Measurements from ENCODE around the gene VTI1A. TPM values are rescaled to one million over a fixed set of nuclear protein-coding genes. Genes with fewer than 3 reads are reported as not detected.

VTI1A gene
- total and polyA plus RNA-seq, 7 experiments from 2014 or later, result 21.7 to 56.8 (median 40.8) TPM

- H3K27me3 ChIP-seq (ENCODE audit: control insufficient read depth in 2 of 2, insufficient read depth in 2 of 2, low read length in 2 of 2), result no peaks in the 10 kb centered on the region
- no peak overlapping the region for H3K4me3 Mint-ChIP-seq
- H3K9me3 Mint-ChIP-seq, result peaks cover 0 to 14% (median 3%) of the 10 kb centered on the region in 11 donors
- CTCF ChIA-PET, result no interaction called here
- no peak overlapping the region for H3K4me3 ChIP-seq (ENCODE audit: low read length)
- no peaks in the 10 kb centered on the region for H3K27me3 Mint-ChIP-seq
- H3K36me3 Mint-ChIP-seq, result peaks cover 0 to 52% (median 32%) of the 10 kb centered on the region in 5 donors
- DNase-seq (no peak), ATAC-seq (no peak)
- H3K27ac Mint-ChIP-seq, result no peak overlapping the region
- no peaks in the 10 kb centered on the region for H3K36me3 ChIP-seq (ENCODE audit: control insufficient read depth in 2 of 3, insufficient read depth in 3 of 3, low read length in 3 of 3)
- no peaks in the 10 kb centered on the region for H3K4me1 Mint-ChIP-seq
- H3K9me3 ChIP-seq (ENCODE audit: control insufficient read depth in 2 of 3, low read length in 3 of 3), result no peaks in the 10 kb centered on the region
- intact Hi-C loops (cut with micrococcal nuclease), result no loop called here
- H3K27ac ChIP-seq (ENCODE audit: low read depth, low read length), result no peak overlapping the region
- no peaks in the 10 kb centered on the region for H3K4me1 ChIP-seq (ENCODE audit: control insufficient read depth in 2 of 2, insufficient read depth in 2 of 2, low read length in 2 of 2)
- POLR2A ChIA-PET, result no interaction called here
Measured at GRCh38 chr10:112782200-112782907, 335.3 kb downstream of the VTI1A start.

GRCh38 chr10:112783351-112784021 is 336.5 kb downstream of the VTI1A start:
- no peak for DNase-seq
- H3K27me3 Mint-ChIP-seq, result no peaks in the 10 kb centered on the region
- no peak overlapping the region for H3K4me3 Mint-ChIP-seq
- no peak overlapping the region for H3K4me3 ChIP-seq (ENCODE audit: low read length)
- POLR2A ChIA-PET, result no interaction called here
- peaks cover 0 to 57% (median 34%) of the 10 kb centered on the region in 5 donors for H3K36me3 Mint-ChIP-seq
- ATAC-seq, result no peak
- CTCF ChIA-PET, result no interaction called here
- H3K27me3 ChIP-seq (ENCODE audit: control insufficient read depth in 2 of 2, insufficient read depth in 2 of 2, low read length in 2 of 2), result no peaks in the 10 kb centered on the region
- no peak overlapping the region for H3K27ac ChIP-seq (ENCODE audit: low read depth, low read length)
- no peak overlapping the region for H3K27ac Mint-ChIP-seq
- H3K36me3 ChIP-seq (ENCODE audit: control insufficient read depth in 2 of 3, insufficient read depth in 3 of 3, low read length in 3 of 3), result no peaks in the 10 kb centered on the region
- intact Hi-C loops (cut with micrococcal nuclease), result no loop called here
- H3K9me3 Mint-ChIP-seq, result peaks cover 0 to 20% (median 5%) of the 10 kb centered on the region in 11 donors
- H3K9me3 ChIP-seq (ENCODE audit: control insufficient read depth in 2 of 3, low read length in 3 of 3), result no peaks in the 10 kb centered on the region
- H3K4me1 ChIP-seq (ENCODE audit: control insufficient read depth in 2 of 2, insufficient read depth in 2 of 2, low read length in 2 of 2), result no peaks in the 10 kb centered on the region
- no peaks in the 10 kb centered on the region for H3K4me1 Mint-ChIP-seq

- peaks cover 0 to 55% (median 37%) of the 10 kb centered on the region in 5 donors for H3K36me3 Mint-ChIP-seq
- intact Hi-C loops (cut with micrococcal nuclease), result no loop called here
- no peak overlapping the region for H3K4me3 Mint-ChIP-seq
- no peak overlapping the region for H3K27ac Mint-ChIP-seq
- ATAC-seq (no peak), DNase-seq (no peak)
- H3K4me3 ChIP-seq (ENCODE audit: low read length), result no peak overlapping the region
- H3K4me1 Mint-ChIP-seq, result no peaks in the 10 kb centered on the region
- H3K9me3 ChIP-seq (ENCODE audit: control insufficient read depth in 2 of 3, low read length in 3 of 3), result no peaks in the 10 kb centered on the region
- no peaks in the 10 kb centered on the region for H3K27me3 Mint-ChIP-seq
- POLR2A ChIA-PET, result no interaction called here
- H3K4me1 ChIP-seq (ENCODE audit: control insufficient read depth in 2 of 2, insufficient read depth in 2 of 2, low read length in 2 of 2), result no peaks in the 10 kb centered on the region
- CTCF ChIA-PET, result no interaction called here
- H3K9me3 Mint-ChIP-seq, result peaks cover 0 to 25% (median 6%) of the 10 kb centered on the region in 11 donors
- H3K36me3 ChIP-seq (ENCODE audit: control insufficient read depth in 2 of 3, insufficient read depth in 3 of 3, low read length in 3 of 3), result no peaks in the 10 kb centered on the region
- no peaks in the 10 kb centered on the region for H3K27me3 ChIP-seq (ENCODE audit: control insufficient read depth in 2 of 2, insufficient read depth in 2 of 2, low read length in 2 of 2)
- no peak overlapping the region for H3K27ac ChIP-seq (ENCODE audit: low read depth, low read length)
Measured at GRCh38 chr10:112784022-112784461, 337.0 kb downstream of the VTI1A start.

- DNase-seq (no peak), ATAC-seq (no peak)
- no peak overlapping the region for H3K27ac Mint-ChIP-seq
- H3K4me3 ChIP-seq (ENCODE audit: low read length), result no peak overlapping the region
- H3K36me3 ChIP-seq (ENCODE audit: control insufficient read depth in 2 of 3, insufficient read depth in 3 of 3, low read length in 3 of 3), result no peaks in the 10 kb centered on the region
- H3K27me3 ChIP-seq (ENCODE audit: control insufficient read depth in 2 of 2, insufficient read depth in 2 of 2, low read length in 2 of 2), result no peaks in the 10 kb centered on the region
- no peak overlapping the region for H3K4me3 Mint-ChIP-seq
- ChIA-PET CTCF (no interaction called here), POLR2A (no interaction called here)
- H3K9me3 Mint-ChIP-seq, result peaks cover 4 to 35% (median 12%) of the 10 kb centered on the region in 11 donors
- H3K4me1 ChIP-seq (ENCODE audit: control insufficient read depth in 2 of 2, insufficient read depth in 2 of 2, low read length in 2 of 2), result no peaks in the 10 kb centered on the region
- H3K27me3 Mint-ChIP-seq, result no peaks in the 10 kb centered on the region
- peaks cover 3 to 62% (median 47%) of the 10 kb centered on the region in 5 donors for H3K36me3 Mint-ChIP-seq
- no peaks in the 10 kb centered on the region for H3K9me3 ChIP-seq (ENCODE audit: control insufficient read depth in 2 of 3, low read length in 3 of 3)
- no peaks in the 10 kb centered on the region for H3K4me1 Mint-ChIP-seq
- intact Hi-C loops (cut with micrococcal nuclease), result no loop called here
- no peak overlapping the region for H3K27ac ChIP-seq (ENCODE audit: low read depth, low read length)
Measured at GRCh38 chr10:112785089-112785488, 338.1 kb downstream of the VTI1A start.

- Mint-ChIP-seq H3K36me3 (peaks cover 3 to 50% (median 42%) of the 10 kb centered on the region in 5 donors), H3K9me3 (peaks cover 3 to 43% (median 12%) of the 10 kb centered on the region in 11 donors), H3K4me3 (no peak overlapping the region), H3K27ac (no peak overlapping the region), H3K4me1 (no peaks in the 10 kb centered on the region), H3K27me3 (no peaks in the 10 kb centered on the region)
- ChIA-PET POLR2A (no interaction called here), CTCF (no interaction called here)
- DNase-seq (no peak), ATAC-seq (no peak)
- Histone ChIP-seq H3K27me3 (ENCODE audit: control insufficient read depth in 2 of 2, insufficient read depth in 2 of 2, low read length in 2 of 2) (no peaks in the 10 kb centered on the region), H3K9me3 (ENCODE audit: control insufficient read depth in 2 of 3, low read length in 3 of 3) (no peaks in the 10 kb centered on the region), H3K27ac (ENCODE audit: low read depth, low read length) (no peak overlapping the region), H3K4me1 (ENCODE audit: control insufficient read depth in 2 of 2, insufficient read depth in 2 of 2, low read length in 2 of 2) (no peaks in the 10 kb centered on the region), H3K36me3 (ENCODE audit: control insufficient read depth in 2 of 3, insufficient read depth in 3 of 3, low read length in 3 of 3) (no peaks in the 10 kb centered on the region), H3K4me3 (ENCODE audit: low read length) (no peak overlapping the region)
- intact Hi-C loops (cut with micrococcal nuclease), result no loop called here
Measured at GRCh38 chr10:112789248-112789647, 342.2 kb downstream of the VTI1A start.

- H3K9me3 ChIP-seq (ENCODE audit: control insufficient read depth in 2 of 3, low read length in 3 of 3), result no peaks in the 10 kb centered on the region
- H3K27ac Mint-ChIP-seq, result no peak overlapping the region
- ATAC-seq (no peak), DNase-seq (no peak)
- no peak overlapping the region for H3K4me3 Mint-ChIP-seq
- H3K27ac ChIP-seq (ENCODE audit: low read depth, low read length), result no peak overlapping the region
- H3K36me3 ChIP-seq (ENCODE audit: control insufficient read depth in 2 of 3, insufficient read depth in 3 of 3, low read length in 3 of 3), result no peaks in the 10 kb centered on the region
- no peak overlapping the region for H3K4me3 ChIP-seq (ENCODE audit: low read length)
- intact Hi-C loops (cut with micrococcal nuclease), result no loop called here
- no peaks in the 10 kb centered on the region for H3K27me3 Mint-ChIP-seq
- ChIA-PET POLR2A (no interaction called here), CTCF (no interaction called here)
- no peaks in the 10 kb centered on the region for H3K27me3 ChIP-seq (ENCODE audit: control insufficient read depth in 2 of 2, insufficient read depth in 2 of 2, low read length in 2 of 2)
- no peaks in the 10 kb centered on the region for H3K4me1 Mint-ChIP-seq
- H3K9me3 Mint-ChIP-seq, result peaks cover 3 to 43% (median 12%) of the 10 kb centered on the region in 11 donors
- peaks cover 3 to 50% (median 37%) of the 10 kb centered on the region in 5 donors for H3K36me3 Mint-ChIP-seq
- H3K4me1 ChIP-seq (ENCODE audit: control insufficient read depth in 2 of 2, insufficient read depth in 2 of 2, low read length in 2 of 2), result no peaks in the 10 kb centered on the region
Measured at GRCh38 chr10:112790030-112790429, 343.0 kb downstream of the VTI1A start.

GRCh38 chr10:112790921-112791320 is 343.9 kb downstream of the VTI1A start:
- ChIA-PET CTCF (no interaction called here), POLR2A (no interaction called here)
- Mint-ChIP-seq H3K27ac (no peak overlapping the region), H3K27me3 (no peaks in the 10 kb centered on the region), H3K4me1 (no peaks in the 10 kb centered on the region), H3K9me3 (peaks cover 3 to 42% (median 12%) of the 10 kb centered on the region in 11 donors), H3K4me3 (no peak overlapping the region), H3K36me3 (peaks cover 3 to 45% (median 33%) of the 10 kb centered on the region in 5 donors)
- no peak overlapping the region for H3K27ac ChIP-seq (ENCODE audit: low read depth, low read length)
- no peaks in the 10 kb centered on the region for H3K9me3 ChIP-seq (ENCODE audit: control insufficient read depth in 2 of 3, low read length in 3 of 3)
- ATAC-seq (no peak), DNase-seq (no peak)
- no peaks in the 10 kb centered on the region for H3K36me3 ChIP-seq (ENCODE audit: control insufficient read depth in 2 of 3, insufficient read depth in 3 of 3, low read length in 3 of 3)
- H3K4me1 ChIP-seq (ENCODE audit: control insufficient read depth in 2 of 2, insufficient read depth in 2 of 2, low read length in 2 of 2), result no peaks in the 10 kb centered on the region
- no peaks in the 10 kb centered on the region for H3K27me3 ChIP-seq (ENCODE audit: control insufficient read depth in 2 of 2, insufficient read depth in 2 of 2, low read length in 2 of 2)
- no peak overlapping the region for H3K4me3 ChIP-seq (ENCODE audit: low read length)
- intact Hi-C loops (cut with micrococcal nuclease), result no loop called here
